ENCODE results near the gene MYL7. TPM values are rescaled to one million over a fixed set of nuclear protein-coding genes. Genes with fewer than 3 reads are reported as not detected.
A peak's percentile ranks its signal among the peaks of the same experiment; 100 is the strongest.

Gene MYL7
- total RNA-seq, 1 experiment from 2014 or later: 5.7 TPM

- DNase-seq: peak; percentile 21
These were observed 7.9 kb upstream of the MYL7 start for GRCh38 chr7:44148961-44149536.

More at GRCh38 chr7:44148961-44149536, 7.9 kb upstream of the MYL7 start:
- Histone ChIP-seq H4K91ac (ENCODE audit: insufficient read length, low read depth, low read length) (no peak overlapping the region), H2BK120ac (ENCODE audit: low read depth, low read length, poor library complexity, severe bottlenecking) (no peak overlapping the region), H2BK20ac (ENCODE audit: low read depth, low read length, poor library complexity, severe bottlenecking) (no peak overlapping the region), H3K27me3 (ENCODE audit: insufficient read depth, low read length) (peaks cover 8% of the 10 kb centered on the region; the same call in 1 of the 2 replicates), H3K79me2 (ENCODE audit: insufficient read depth, low read length) (no peaks in the 10 kb centered on the region), H3K4me1 (ENCODE audit: insufficient read depth, low read length) (no peaks in the 10 kb centered on the region), H2AFZ (ENCODE audit: low read length) (no peak overlapping the region), H3K4me2 (ENCODE audit: insufficient read depth, insufficient read length, low read length) (no peak overlapping the region), H3K27ac (ENCODE audit: insufficient read length, low read depth, low read length) (no peak overlapping the region), H3K23ac (ENCODE audit: insufficient read length, low read depth, low read length) (no peak overlapping the region), H2AK5ac (ENCODE audit: insufficient read length, low read length) (no peak overlapping the region), H3K14ac (ENCODE audit: insufficient read depth, low read length) (no peak overlapping the region), H2BK5ac (ENCODE audit: insufficient read length, low read length) (no peak overlapping the region), H3K9me3 (ENCODE audit: control insufficient read depth, low read depth, low read length) (no peaks in the 10 kb centered on the region), H3K9ac (ENCODE audit: extremely low read depth, insufficient read length, low read length) (no peak overlapping the region), H3K18ac (ENCODE audit: insufficient read length, low read depth, low read length) (no peak overlapping the region), H3K56ac (ENCODE audit: insufficient read length, low read depth, low read length) (no peak overlapping the region), H4K5ac (ENCODE audit: insufficient read length, low read depth, low read length) (no peak overlapping the region), H2BK15ac (ENCODE audit: low read depth, low read length) (no peak overlapping the region), H2BK12ac (ENCODE audit: insufficient read length, low read depth, low read length) (no peak overlapping the region), H3T11ph (ENCODE audit: low read length) (no peak overlapping the region), H4K8ac (replicated peaks; ENCODE audit: insufficient read length, low read depth, low read length) (no peak overlapping the region), H3K23me2 (ENCODE audit: insufficient read length, low read depth, low read length, poor library complexity, severe bottlenecking) (peaks cover 9% of the 10 kb centered on the region), H4K20me1 (ENCODE audit: control insufficient read depth, insufficient read depth, insufficient read length) (no peaks in the 10 kb centered on the region), H3K4ac (ENCODE audit: low read depth, low read length) (no peak overlapping the region), H3K79me1 (ENCODE audit: insufficient read depth, low read depth, low read length, poor library complexity, severe bottlenecking) (no peaks in the 10 kb centered on the region)
- Mint-ChIP-seq H3K4me3 (no peak overlapping the region), H3K9me3 (no peaks in the 10 kb centered on the region), H3K4me1 (peaks cover 14 to 27% of the 10 kb centered on the region in 2 experiments), H3K27ac (no peak overlapping the region), H3K27me3 (ENCODE audit: low read depth) (peaks cover 43% of the 10 kb centered on the region), H3K36me3 (ENCODE audit: insufficient read depth in 1 of 3, low read depth in 3 of 3) (no peaks in the 10 kb centered on the region)
- TF ChIP-seq, protein P1, sequence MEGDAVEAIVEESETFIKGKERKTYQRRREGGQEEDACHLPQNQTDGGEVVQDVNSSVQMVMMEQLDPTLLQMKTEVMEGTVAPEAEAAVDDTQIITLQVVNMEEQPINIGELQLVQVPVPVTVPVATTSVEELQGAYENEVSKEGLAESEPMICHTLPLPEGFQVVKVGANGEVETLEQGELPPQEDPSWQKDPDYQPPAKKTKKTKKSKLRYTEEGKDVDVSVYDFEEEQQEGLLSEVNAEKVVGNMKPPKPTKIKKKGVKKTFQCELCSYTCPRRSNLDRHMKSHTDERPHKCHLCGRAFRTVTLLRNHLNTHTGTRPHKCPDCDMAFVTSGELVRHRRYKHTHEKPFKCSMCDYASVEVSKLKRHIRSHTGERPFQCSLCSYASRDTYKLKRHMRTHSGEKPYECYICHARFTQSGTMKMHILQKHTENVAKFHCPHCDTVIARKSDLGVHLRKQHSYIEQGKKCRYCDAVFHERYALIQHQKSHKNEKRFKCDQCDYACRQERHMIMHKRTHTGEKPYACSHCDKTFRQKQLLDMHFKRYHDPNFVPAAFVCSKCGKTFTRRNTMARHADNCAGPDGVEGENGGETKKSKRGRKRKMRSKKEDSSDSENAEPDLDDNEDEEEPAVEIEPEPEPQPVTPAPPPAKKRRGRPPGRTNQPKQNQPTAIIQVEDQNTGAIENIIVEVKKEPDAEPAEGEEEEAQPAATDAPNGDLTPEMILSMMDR (conservative IDR thresholded peaks at IDR 0.05): no peak
- WGBS (ENCODE audit: extremely low coverage, insufficient read length, low lambda C conversion rate): no CpG with 5 or more reads among the region's 9 CpGs

Data from H9 (cell line).